ENCODE data around the gene PANK3. TPM values are rescaled to one million over a fixed set of nuclear protein-coding genes. Genes with fewer than 3 reads are reported as not detected.

Gene PANK3
- total RNA-seq, 1 donor from 2014 or later: 107 TPM

DNA sequence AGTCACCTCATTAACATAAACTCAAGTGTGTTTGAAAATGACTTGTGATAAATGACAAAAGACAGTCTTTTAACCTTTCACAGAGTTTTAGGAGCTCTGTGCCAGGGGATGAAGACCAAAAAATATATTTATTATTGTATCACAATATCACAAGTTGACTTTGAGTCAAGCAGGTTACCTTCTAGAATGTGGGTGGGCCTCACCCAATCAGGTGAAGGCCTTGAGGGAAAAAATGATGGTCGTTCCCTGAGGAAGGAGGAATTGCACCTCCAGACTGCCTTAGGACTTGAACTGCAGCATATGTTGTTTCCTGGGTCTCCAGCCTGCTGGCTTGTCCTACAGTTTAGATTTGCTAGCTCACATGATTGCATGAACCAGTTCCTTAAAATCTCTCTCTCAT is 41.6 kb upstream of the PANK3 start:
- Mint-ChIP-seq H3K27me3 (ENCODE audit: low read depth, unreplicated experiment) (peaks cover 7% of the 10 kb centered on the region), H3K9me3 (ENCODE audit: unreplicated experiment) (no peaks in the 10 kb centered on the region), H3K36me3 (ENCODE audit: low read depth, unreplicated experiment) (no peaks in the 10 kb centered on the region), H3K27ac (ENCODE audit: unreplicated experiment) (no peak overlapping the region), H3K4me3 (ENCODE audit: unreplicated experiment) (no peak overlapping the region), H3K4me1 (ENCODE audit: low read depth, unreplicated experiment) (no peaks in the 10 kb centered on the region)
- Histone ChIP-seq H3K79me2 (ENCODE audit: insufficient read depth, low read length) (no peaks in the 10 kb centered on the region), H3K27me3 (ENCODE audit: insufficient read depth, low read length) (no peaks in the 10 kb centered on the region), H3K27ac (ENCODE audit: low read depth, low read length) (no peak overlapping the region), H3K9me3 (ENCODE audit: insufficient read depth, low read depth, low read length) (no peaks in the 10 kb centered on the region), H3K36me3 (ENCODE audit: insufficient read depth, low read length) (no peaks in the 10 kb centered on the region), H4K20me1 (ENCODE audit: insufficient read depth, low read length) (no peaks in the 10 kb centered on the region), H3K4me2 (ENCODE audit: low read length) (no peak overlapping the region), H3K4me1 (ENCODE audit: insufficient read depth, low read length) (no peaks in the 10 kb centered on the region), H3K9ac (ENCODE audit: low read length) (no peak overlapping the region), H2AFZ (ENCODE audit: low read depth, low read length) (no peak overlapping the region), H3K4me3 (ENCODE audit: insufficient read depth, low read depth, low read length) (no peak overlapping the region)
- FAIRE-seq (no peak), DNase-seq (ENCODE audit: low read depth) (no peak)
- no peak for TF ChIP-seq EZH2 (IDR thresholded peaks at IDR 0.05; ENCODE audit: insufficient read depth, low read length)
- TF ChIP-seq, protein P1, sequence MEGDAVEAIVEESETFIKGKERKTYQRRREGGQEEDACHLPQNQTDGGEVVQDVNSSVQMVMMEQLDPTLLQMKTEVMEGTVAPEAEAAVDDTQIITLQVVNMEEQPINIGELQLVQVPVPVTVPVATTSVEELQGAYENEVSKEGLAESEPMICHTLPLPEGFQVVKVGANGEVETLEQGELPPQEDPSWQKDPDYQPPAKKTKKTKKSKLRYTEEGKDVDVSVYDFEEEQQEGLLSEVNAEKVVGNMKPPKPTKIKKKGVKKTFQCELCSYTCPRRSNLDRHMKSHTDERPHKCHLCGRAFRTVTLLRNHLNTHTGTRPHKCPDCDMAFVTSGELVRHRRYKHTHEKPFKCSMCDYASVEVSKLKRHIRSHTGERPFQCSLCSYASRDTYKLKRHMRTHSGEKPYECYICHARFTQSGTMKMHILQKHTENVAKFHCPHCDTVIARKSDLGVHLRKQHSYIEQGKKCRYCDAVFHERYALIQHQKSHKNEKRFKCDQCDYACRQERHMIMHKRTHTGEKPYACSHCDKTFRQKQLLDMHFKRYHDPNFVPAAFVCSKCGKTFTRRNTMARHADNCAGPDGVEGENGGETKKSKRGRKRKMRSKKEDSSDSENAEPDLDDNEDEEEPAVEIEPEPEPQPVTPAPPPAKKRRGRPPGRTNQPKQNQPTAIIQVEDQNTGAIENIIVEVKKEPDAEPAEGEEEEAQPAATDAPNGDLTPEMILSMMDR (IDR thresholded peaks at IDR 0.05; ENCODE audit: insufficient read depth, low read depth, low read length): no peak

DNA sequence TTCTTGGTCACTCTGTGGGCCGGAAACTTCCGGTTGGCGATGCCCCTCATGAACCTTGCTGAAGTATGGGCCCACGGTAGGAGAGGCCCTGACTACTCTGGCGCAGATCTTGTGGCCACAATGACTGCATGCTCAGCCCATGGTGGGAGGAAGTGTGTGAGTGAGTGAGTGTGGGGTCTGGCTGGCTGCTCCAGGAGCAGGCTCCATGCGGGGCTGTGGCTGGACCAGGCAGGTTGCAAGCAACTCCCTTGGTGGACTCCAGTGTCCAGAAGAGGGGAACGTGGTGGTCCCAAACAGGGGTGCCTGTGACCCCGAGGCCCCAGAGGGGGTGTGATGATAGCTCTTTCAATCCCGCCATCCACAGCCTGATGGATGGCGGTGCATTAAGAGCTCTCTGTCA is 35.5 kb upstream of the PANK3 start:
- Histone ChIP-seq H3K36me3 (ENCODE audit: insufficient read depth, low read length) (no peaks in the 10 kb centered on the region), H3K9ac (ENCODE audit: low read length) (no peak overlapping the region), H3K9me3 (ENCODE audit: insufficient read depth, low read depth, low read length) (no peaks in the 10 kb centered on the region), H4K20me1 (ENCODE audit: insufficient read depth, low read length) (no peaks in the 10 kb centered on the region), H3K79me2 (ENCODE audit: insufficient read depth, low read length) (no peaks in the 10 kb centered on the region), H3K4me3 (ENCODE audit: insufficient read depth, low read depth, low read length) (no peak overlapping the region), H3K4me1 (ENCODE audit: insufficient read depth, low read length) (no peaks in the 10 kb centered on the region), H2AFZ (ENCODE audit: low read depth, low read length) (no peak overlapping the region), H3K27me3 (ENCODE audit: insufficient read depth, low read length) (no peaks in the 10 kb centered on the region), H3K27ac (ENCODE audit: low read depth, low read length) (no peak overlapping the region), H3K4me2 (ENCODE audit: low read length) (no peak overlapping the region)
- no peaks in the 10 kb centered on the region for H3K27me3 Mint-ChIP-seq (ENCODE audit: low read depth, unreplicated experiment)
- no peak overlapping the region for H3K27ac Mint-ChIP-seq (ENCODE audit: unreplicated experiment)
- FAIRE-seq: no peak
- no peaks in the 10 kb centered on the region for H3K9me3 Mint-ChIP-seq (ENCODE audit: unreplicated experiment)
- DNase-seq (ENCODE audit: low read depth): no peak
- no peaks in the 10 kb centered on the region for H3K36me3 Mint-ChIP-seq (ENCODE audit: low read depth, unreplicated experiment)
- H3K4me3 Mint-ChIP-seq (ENCODE audit: unreplicated experiment): no peak overlapping the region
- no peak for TF ChIP-seq EZH2 (IDR thresholded peaks at IDR 0.05; ENCODE audit: insufficient read depth, low read length)
- TF ChIP-seq, protein P1 (IDR thresholded peaks at IDR 0.05; ENCODE audit: insufficient read depth, low read depth, low read length): no peak
- H3K4me1 Mint-ChIP-seq (ENCODE audit: low read depth, unreplicated experiment): peaks cover 22% of the 10 kb centered on the region

DNA sequence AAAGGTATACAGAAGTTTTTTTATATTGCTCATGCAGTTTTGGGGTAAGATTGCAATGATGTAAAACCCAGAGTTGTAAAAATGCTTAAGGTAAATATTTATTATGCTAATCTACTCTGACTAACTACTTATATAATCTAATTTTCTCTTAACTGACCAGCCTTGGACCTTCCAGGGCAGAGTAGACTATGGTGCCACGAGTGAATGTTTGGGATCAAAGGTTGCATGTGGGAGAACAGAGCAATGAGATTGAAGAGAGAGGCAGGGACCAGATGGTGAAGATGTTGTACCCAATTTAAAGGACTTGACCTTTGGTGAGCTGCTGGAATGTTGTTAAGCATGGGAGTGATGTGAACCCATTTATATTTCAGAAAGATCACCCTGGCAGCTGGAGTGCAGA is 34.8 kb upstream of the PANK3 start:
- no peak overlapping the region for H3K27ac Mint-ChIP-seq (ENCODE audit: unreplicated experiment)
- H3K27me3 Mint-ChIP-seq (ENCODE audit: low read depth, unreplicated experiment): no peaks in the 10 kb centered on the region
- DNase-seq (ENCODE audit: low read depth) (no peak), FAIRE-seq (no peak)
- Histone ChIP-seq H3K27ac (ENCODE audit: low read depth, low read length) (no peak overlapping the region), H3K4me2 (ENCODE audit: low read length) (no peak overlapping the region), H4K20me1 (ENCODE audit: insufficient read depth, low read length) (no peaks in the 10 kb centered on the region), H3K27me3 (ENCODE audit: insufficient read depth, low read length) (no peaks in the 10 kb centered on the region), H3K9me3 (ENCODE audit: insufficient read depth, low read depth, low read length) (no peaks in the 10 kb centered on the region), H3K4me1 (ENCODE audit: insufficient read depth, low read length) (no peaks in the 10 kb centered on the region), H3K9ac (ENCODE audit: low read length) (no peak overlapping the region), H3K36me3 (ENCODE audit: insufficient read depth, low read length) (no peaks in the 10 kb centered on the region), H2AFZ (ENCODE audit: low read depth, low read length) (no peak overlapping the region), H3K79me2 (ENCODE audit: insufficient read depth, low read length) (no peaks in the 10 kb centered on the region), H3K4me3 (ENCODE audit: insufficient read depth, low read depth, low read length) (no peak overlapping the region)
- H3K36me3 Mint-ChIP-seq (ENCODE audit: low read depth, unreplicated experiment): no peaks in the 10 kb centered on the region
- H3K9me3 Mint-ChIP-seq (ENCODE audit: unreplicated experiment): no peaks in the 10 kb centered on the region
- no peak for TF ChIP-seq EZH2 (IDR thresholded peaks at IDR 0.05; ENCODE audit: insufficient read depth, low read length)
- TF ChIP-seq, protein P1 (IDR thresholded peaks at IDR 0.05; ENCODE audit: insufficient read depth, low read depth, low read length): no peak
- H3K4me1 Mint-ChIP-seq (ENCODE audit: low read depth, unreplicated experiment): peaks cover 22% of the 10 kb centered on the region
- no peak overlapping the region for H3K4me3 Mint-ChIP-seq (ENCODE audit: unreplicated experiment)

Data from astrocyte (in vitro differentiated cells and primary cell).